ENCODE results near the gene UTP3.
"Not testable (repeated sequence)": the region's sequence is repeated elsewhere in the genome, so short reads cannot be mapped to it uniquely, and the experiment has no call there.

The UTP3 gene

DNA sequence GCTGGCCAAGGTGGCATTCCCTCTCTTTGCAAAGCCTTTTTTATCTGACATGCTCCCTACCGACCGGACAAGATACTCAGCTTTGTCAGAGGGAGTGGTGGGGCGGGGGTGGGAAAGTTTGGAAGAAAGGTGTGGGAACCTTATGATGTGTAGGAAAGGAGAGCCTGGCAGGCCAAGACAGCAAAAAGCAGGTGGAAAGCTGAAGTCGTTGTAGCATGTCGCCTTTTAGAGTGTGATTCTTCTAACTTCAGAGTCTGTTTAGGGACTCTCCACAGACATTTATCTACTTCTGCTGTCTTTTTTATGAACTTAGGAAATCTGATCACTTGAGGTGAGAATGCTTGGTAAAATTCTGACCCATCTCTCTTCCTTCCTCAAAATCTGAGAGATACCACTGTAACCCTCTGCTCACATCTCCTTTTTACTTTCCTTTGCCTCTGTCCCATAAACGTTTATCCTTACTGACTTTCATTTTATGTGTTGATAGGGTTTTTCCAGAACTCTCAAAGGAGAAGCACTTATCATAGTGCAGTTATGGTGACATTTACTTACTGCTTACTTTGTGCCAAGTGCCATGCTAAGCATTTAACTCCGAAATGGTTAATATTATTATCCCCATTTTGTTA lies 25.2 kb downstream of the UTP3 start:
- no peaks in the 10 kb centered on the region for H3K4me1 ChIP-seq (ENCODE audit: control insufficient read depth, insufficient read depth, low read length)
- H3K9me3 ChIP-seq (ENCODE audit: control insufficient read depth, low read length), result no peaks in the 10 kb centered on the region
- no peak overlapping the region for H3K27ac ChIP-seq (ENCODE audit: insufficient read depth, low read depth, low read length, poor library complexity, severe bottlenecking)
- WGBS, 2 experiments, result 75 to 78% methylated on average over 6 to 7 of the region's 7 CpGs
- no peak overlapping the region for H3K4me3 ChIP-seq (ENCODE audit: insufficient read depth, low read depth, low read length)
- no peaks in the 10 kb centered on the region for H3K27me3 ChIP-seq (ENCODE audit: control insufficient read depth, insufficient read depth, low read length, poor library complexity, severe bottlenecking)
- no peaks in the 10 kb centered on the region for H3K36me3 ChIP-seq (ENCODE audit: control insufficient read depth, insufficient read depth, low read length)

DNA sequence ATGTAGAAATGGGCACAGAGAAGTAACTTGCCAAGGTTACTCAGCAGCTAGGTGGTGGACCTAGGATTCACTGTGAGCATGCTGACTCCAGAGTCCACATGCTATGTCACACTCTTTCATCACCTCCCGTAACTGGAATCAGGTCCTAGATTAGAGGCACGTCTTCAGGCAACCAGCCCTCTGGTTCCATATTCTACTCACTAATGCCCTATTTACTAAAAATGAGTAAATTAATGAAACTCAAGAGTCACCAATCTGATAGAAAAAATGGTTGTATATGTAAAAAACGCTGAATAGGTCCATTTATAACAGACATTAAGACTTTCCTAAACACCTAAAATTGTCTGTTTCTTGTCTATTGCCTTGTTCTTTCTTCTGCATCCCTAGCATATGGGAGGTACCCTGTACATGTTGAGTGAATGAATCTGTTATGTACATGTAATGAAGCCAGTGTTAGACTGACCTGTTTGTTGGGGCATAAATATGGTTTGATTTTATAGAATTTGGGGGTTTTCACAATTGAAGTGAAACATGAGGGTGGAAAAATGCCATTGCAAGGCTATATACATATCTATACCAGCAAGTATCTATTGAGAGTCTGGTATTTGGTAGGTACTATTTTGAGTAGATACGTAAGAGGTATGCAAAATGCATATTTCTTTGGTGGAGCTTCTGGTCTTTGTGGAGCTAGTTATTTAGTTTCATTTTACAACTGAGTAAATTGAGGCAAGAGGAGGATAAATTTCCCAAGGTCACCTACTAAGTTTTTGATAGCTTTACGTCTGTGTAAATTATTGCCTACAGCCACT lies 26.0 kb downstream of the UTP3 start:
- Histone ChIP-seq H3K4me1 (ENCODE audit: control insufficient read depth, insufficient read depth, low read length) (no peaks in the 10 kb centered on the region), H3K36me3 (ENCODE audit: control insufficient read depth, insufficient read depth, low read length) (no peaks in the 10 kb centered on the region), H3K27ac (ENCODE audit: insufficient read depth, low read depth, low read length, poor library complexity, severe bottlenecking) (no peak overlapping the region), H3K9me3 (ENCODE audit: control insufficient read depth, low read length) (no peaks in the 10 kb centered on the region), H3K27me3 (ENCODE audit: control insufficient read depth, insufficient read depth, low read length, poor library complexity, severe bottlenecking) (no peaks in the 10 kb centered on the region), H3K4me3 (ENCODE audit: insufficient read depth, low read depth, low read length) (no peak overlapping the region)
- WGBS, 2 experiments, result 89 to 94% methylated on average over 4 to 5 of the region's 5 CpGs

- Histone ChIP-seq H3K36me3 (ENCODE audit: control insufficient read depth, insufficient read depth, low read length) (no peaks in the 10 kb centered on the region), H3K4me1 (ENCODE audit: control insufficient read depth, insufficient read depth, low read length) (no peaks in the 10 kb centered on the region), H3K4me3 (ENCODE audit: insufficient read depth, low read depth, low read length) (no peak overlapping the region), H3K27me3 (ENCODE audit: control insufficient read depth, insufficient read depth, low read length, poor library complexity, severe bottlenecking) (no peaks in the 10 kb centered on the region), H3K9me3 (ENCODE audit: control insufficient read depth, low read length) (no peaks in the 10 kb centered on the region), H3K27ac (ENCODE audit: insufficient read depth, low read depth, low read length, poor library complexity, severe bottlenecking) (no peak overlapping the region)
- 92% methylated on average over 6 of the region's 6 CpGs for WGBS, 2 experiments
These were observed 26.8 kb downstream of the UTP3 start for GRCh38 chr4:70715097-70715496.

DNA sequence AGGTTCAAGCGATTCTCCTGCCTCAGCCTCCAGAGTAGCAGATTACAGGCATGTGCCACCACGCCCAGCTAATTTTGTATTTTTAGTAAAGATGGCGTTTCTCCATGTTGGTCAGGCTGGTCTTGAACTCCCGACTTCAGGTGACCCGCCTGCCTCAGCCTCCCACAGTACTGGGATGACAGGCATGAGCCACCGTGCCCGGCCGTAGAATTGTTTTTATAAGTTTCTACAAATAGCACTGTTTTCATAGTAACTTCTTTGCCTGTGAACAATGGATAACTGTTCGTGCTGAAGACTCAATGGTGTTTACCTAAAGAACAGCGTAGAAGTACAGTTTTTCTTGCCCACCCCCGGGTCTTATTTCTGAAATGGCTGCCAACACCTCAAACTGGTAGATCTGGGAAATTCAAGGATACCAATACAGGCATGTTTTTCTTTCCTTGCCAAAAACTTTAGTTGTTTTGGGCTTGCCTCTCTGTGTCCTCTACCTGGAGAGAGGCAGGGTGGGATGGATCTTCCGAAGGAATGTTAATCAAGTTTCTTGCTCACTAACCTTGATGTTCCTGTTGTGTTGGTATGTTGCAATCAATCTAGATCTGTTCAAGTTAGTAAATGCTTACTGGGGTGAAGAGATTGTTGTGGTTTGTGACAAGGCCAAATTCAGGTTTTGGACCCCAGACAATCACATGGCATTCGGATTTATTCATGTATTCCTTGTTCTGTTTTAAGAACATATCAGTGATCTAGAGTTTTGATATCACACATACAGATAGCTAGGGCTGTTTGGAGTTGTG lies 30.7 kb downstream of the UTP3 start:
- H3K36me3 ChIP-seq (ENCODE audit: control insufficient read depth, insufficient read depth, low read length), result no peaks in the 10 kb centered on the region
- H3K27ac ChIP-seq (ENCODE audit: insufficient read depth, low read depth, low read length, poor library complexity, severe bottlenecking), result no peak overlapping the region
- H3K27me3 ChIP-seq (ENCODE audit: control insufficient read depth, insufficient read depth, low read length, poor library complexity, severe bottlenecking), result no peaks in the 10 kb centered on the region
- peaks cover 4% of the 10 kb centered on the region for H3K4me1 ChIP-seq (ENCODE audit: control insufficient read depth, insufficient read depth, low read length)
- no peak overlapping the region for H3K4me3 ChIP-seq (ENCODE audit: insufficient read depth, low read depth, low read length)
- 95% methylated on average over 13 of the region's 13 CpGs for WGBS, 2 experiments
- H3K9me3 ChIP-seq (ENCODE audit: control insufficient read depth, low read length), result no peaks in the 10 kb centered on the region

DNA sequence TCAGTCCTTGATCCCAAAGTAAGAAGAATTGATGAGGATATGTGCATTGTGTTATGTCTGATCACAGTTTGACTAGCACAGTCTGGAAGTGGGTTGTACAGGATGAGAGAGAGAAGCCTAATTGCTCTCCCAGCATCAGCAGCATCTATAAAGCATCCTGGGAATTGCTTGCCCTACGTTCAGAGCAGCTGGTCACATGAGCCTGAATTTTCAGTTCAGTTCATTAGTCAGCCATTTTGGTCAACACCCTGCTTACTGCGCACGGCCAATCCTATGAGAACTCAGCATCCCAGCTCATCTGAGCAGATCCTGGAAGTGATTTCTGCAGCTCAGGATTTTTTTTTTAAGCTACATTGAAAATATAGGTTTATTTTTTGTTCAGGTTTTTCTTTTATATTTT lies 33.4 kb downstream of the UTP3 start, which contains the start of gene RUFY3:
Gene RUFY3, plus strand, starts transcription at position 218 of the 400 bp plus-strand sequence. CDS start 610 bp downstream, outside the sequence.
- 68% methylated on average over 3 of the region's 3 CpGs for WGBS, 2 experiments
- Histone ChIP-seq H3K9me3 (ENCODE audit: control insufficient read depth, low read length) (no peaks in the 10 kb centered on the region), H3K4me1 (ENCODE audit: control insufficient read depth, insufficient read depth, low read length) (peaks cover 4% of the 10 kb centered on the region), H3K27me3 (ENCODE audit: control insufficient read depth, insufficient read depth, low read length, poor library complexity, severe bottlenecking) (no peaks in the 10 kb centered on the region), H3K4me3 (ENCODE audit: insufficient read depth, low read depth, low read length) (no peak within 1 kb of the TSS), H3K36me3 (ENCODE audit: control insufficient read depth, insufficient read depth, low read length) (no peaks in the 10 kb centered on the region), H3K27ac (ENCODE audit: insufficient read depth, low read depth, low read length, poor library complexity, severe bottlenecking) (no peak within 1 kb of the TSS)

DNA sequence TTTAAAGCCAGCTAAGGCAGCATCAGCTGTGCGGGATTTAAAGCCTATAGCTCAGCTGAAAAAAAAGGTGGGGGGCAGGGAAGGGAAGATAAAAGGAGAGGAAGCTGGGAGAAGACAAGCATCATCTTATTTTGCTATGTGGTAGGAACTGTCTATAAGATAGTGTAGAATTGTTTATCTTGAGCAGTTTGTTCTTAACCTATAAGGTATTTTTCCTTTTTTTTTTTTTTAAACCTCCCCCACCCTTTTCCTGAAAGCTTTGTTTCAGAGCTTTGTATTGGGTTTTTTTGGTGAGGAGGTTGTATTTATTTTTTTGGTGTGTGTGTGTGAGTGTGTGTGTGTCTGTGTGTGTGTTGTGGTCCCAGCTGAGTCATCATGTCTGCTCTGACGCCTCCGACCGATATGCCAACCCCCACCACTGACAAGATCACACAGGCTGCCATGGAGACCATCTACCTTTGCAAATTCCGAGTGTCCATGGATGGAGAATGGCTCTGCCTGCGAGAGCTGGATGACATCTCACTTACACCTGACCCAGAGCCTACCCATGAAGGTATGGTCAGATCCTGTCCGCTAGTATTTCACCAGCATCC lies 34.0 kb downstream of the UTP3 start:
- H3K36me3 ChIP-seq (ENCODE audit: control insufficient read depth, insufficient read depth, low read length), result no peaks in the 10 kb centered on the region
- WGBS, 2 experiments, result 79 to 86% methylated on average over 6 to 7 of the region's 7 CpGs
- H3K27ac ChIP-seq (ENCODE audit: insufficient read depth, low read depth, low read length, poor library complexity, severe bottlenecking), result no peak overlapping the region
- no peaks in the 10 kb centered on the region for H3K9me3 ChIP-seq (ENCODE audit: control insufficient read depth, low read length)
- no peaks in the 10 kb centered on the region for H3K27me3 ChIP-seq (ENCODE audit: control insufficient read depth, insufficient read depth, low read length, poor library complexity, severe bottlenecking)
- no peak overlapping the region for H3K4me3 ChIP-seq (ENCODE audit: insufficient read depth, low read depth, low read length)
- H3K4me1 ChIP-seq (ENCODE audit: control insufficient read depth, insufficient read depth, low read length), result peaks cover 4% of the 10 kb centered on the region

- no peak overlapping the region for H3K4me3 ChIP-seq (ENCODE audit: insufficient read depth, low read depth, low read length)
- no peaks in the 10 kb centered on the region for H3K36me3 ChIP-seq (ENCODE audit: control insufficient read depth, insufficient read depth, low read length)
- no peak overlapping the region for H3K27ac ChIP-seq (ENCODE audit: insufficient read depth, low read depth, low read length, poor library complexity, severe bottlenecking)
- H3K4me1 ChIP-seq (ENCODE audit: control insufficient read depth, insufficient read depth, low read length), result peaks cover 4% of the 10 kb centered on the region
- no peaks in the 10 kb centered on the region for H3K9me3 ChIP-seq (ENCODE audit: control insufficient read depth, low read length)
- no peaks in the 10 kb centered on the region for H3K27me3 ChIP-seq (ENCODE audit: control insufficient read depth, insufficient read depth, low read length, poor library complexity, severe bottlenecking)
- 91 to 100% methylated on average over 3 of the region's 3 CpGs for WGBS, 2 experiments
These were observed 36.1 kb downstream of the UTP3 start for GRCh38 chr4:70724463-70724862.

- H3K4me3 ChIP-seq (ENCODE audit: insufficient read depth, low read depth, low read length), result no peak overlapping the region
These were observed 37.3 kb downstream of the UTP3 start for GRCh38 chr4:70725633-70726032.

GRCh38 chr4:70726515-70726914 lies 38.2 kb downstream of the UTP3 start:
- H3K4me1 ChIP-seq (ENCODE audit: control insufficient read depth, insufficient read depth, low read length); H3K27me3 ChIP-seq (ENCODE audit: control insufficient read depth, insufficient read depth, low read length, poor library complexity, severe bottlenecking); H3K9me3 ChIP-seq (ENCODE audit: control insufficient read depth, low read length); H3K27ac ChIP-seq (ENCODE audit: insufficient read depth, low read depth, low read length, poor library complexity, severe bottlenecking); H3K4me3 ChIP-seq (ENCODE audit: insufficient read depth, low read depth, low read length); H3K36me3 ChIP-seq (ENCODE audit: control insufficient read depth, insufficient read depth, low read length): not testable (repeated sequence)
- WGBS, 2 experiments, result 90 to 96% methylated on average over 11 of the region's 11 CpGs

More at GRCh38 chr4:70725633-70726032, 37.3 kb downstream of the UTP3 start:
- H3K27me3 ChIP-seq (ENCODE audit: control insufficient read depth, insufficient read depth, low read length, poor library complexity, severe bottlenecking), result no peaks in the 10 kb centered on the region
- H3K9me3 ChIP-seq (ENCODE audit: control insufficient read depth, low read length), result no peaks in the 10 kb centered on the region
- WGBS, 2 experiments, result 81 to 83% methylated on average over 1 of the region's 1 CpG
- no peaks in the 10 kb centered on the region for H3K36me3 ChIP-seq (ENCODE audit: control insufficient read depth, insufficient read depth, low read length)
- no peak overlapping the region for H3K27ac ChIP-seq (ENCODE audit: insufficient read depth, low read depth, low read length, poor library complexity, severe bottlenecking)
- H3K4me1 ChIP-seq (ENCODE audit: control insufficient read depth, insufficient read depth, low read length), result peaks cover 4% of the 10 kb centered on the region

GRCh38 chr4:70728091-70728490 lies 39.8 kb downstream of the UTP3 start:
- H3K36me3 ChIP-seq (ENCODE audit: control insufficient read depth, insufficient read depth, low read length), result no peaks in the 10 kb centered on the region
- no peak overlapping the region for H3K27ac ChIP-seq (ENCODE audit: insufficient read depth, low read depth, low read length, poor library complexity, severe bottlenecking)
- H3K9me3 ChIP-seq (ENCODE audit: control insufficient read depth, low read length), result no peaks in the 10 kb centered on the region
- H3K4me3 ChIP-seq (ENCODE audit: insufficient read depth, low read depth, low read length), result no peak overlapping the region
- no peaks in the 10 kb centered on the region for H3K27me3 ChIP-seq (ENCODE audit: control insufficient read depth, insufficient read depth, low read length, poor library complexity, severe bottlenecking)
- H3K4me1 ChIP-seq (ENCODE audit: control insufficient read depth, insufficient read depth, low read length), result no peaks in the 10 kb centered on the region
- WGBS, 2 experiments, result 95 to 97% methylated on average over 11 of the region's 11 CpGs
